HG03095 (cell line): Measurements from ENCODE around the gene C2CD4D.

Experiments
- ATAC-seq: cut with Tn5 transposase; IDR thresholded peaks from one replicate; pipeline ENCODE4 v1.9.1; 2021; ENCODE audit warnings: moderate library complexity; ENCODE audit not compliant: unreplicated experiment

Gene C2CD4D

DNA sequence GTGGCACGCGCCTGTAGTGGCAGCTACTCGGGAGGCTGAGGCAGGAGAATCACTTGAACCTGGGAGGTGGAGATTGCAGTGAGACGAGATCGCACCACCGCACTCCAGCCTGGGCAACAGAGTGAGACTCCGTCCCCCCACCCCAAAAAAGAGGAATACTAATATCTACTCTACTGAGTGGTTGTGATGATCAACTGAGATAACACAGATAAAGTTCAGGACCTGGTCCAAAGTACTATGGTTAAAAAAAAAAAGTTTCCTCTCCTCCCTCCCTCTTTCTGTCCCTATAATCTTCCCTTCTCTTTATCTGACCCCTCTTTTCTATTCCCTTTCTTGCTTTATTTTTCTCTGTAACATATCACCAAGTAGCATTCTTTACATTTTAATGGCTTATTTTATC lies 4.0 kb downstream of the C2CD4D start:
- ATAC-seq, result no peak

DNA sequence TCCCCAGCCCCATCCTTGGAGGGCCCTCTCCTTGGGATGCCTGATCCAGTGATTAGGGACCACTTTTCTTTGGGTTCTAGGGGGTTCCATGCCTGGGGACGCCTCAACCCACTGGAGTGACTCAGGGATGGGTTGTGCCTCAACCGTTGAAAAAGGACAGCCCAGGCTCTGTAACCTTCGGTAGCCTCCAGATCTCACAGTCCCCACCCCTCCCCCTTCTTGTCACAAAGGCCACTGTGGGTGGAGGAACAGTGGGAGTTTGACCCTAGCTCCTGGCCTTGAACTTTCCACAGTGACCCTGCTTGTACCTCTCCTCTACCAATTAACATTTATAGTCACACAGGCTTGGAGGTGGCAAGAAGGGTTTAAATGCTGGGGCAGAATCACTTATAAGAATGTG lies 5.4 kb downstream of the C2CD4D start:
- ATAC-seq, result no peak

DNA sequence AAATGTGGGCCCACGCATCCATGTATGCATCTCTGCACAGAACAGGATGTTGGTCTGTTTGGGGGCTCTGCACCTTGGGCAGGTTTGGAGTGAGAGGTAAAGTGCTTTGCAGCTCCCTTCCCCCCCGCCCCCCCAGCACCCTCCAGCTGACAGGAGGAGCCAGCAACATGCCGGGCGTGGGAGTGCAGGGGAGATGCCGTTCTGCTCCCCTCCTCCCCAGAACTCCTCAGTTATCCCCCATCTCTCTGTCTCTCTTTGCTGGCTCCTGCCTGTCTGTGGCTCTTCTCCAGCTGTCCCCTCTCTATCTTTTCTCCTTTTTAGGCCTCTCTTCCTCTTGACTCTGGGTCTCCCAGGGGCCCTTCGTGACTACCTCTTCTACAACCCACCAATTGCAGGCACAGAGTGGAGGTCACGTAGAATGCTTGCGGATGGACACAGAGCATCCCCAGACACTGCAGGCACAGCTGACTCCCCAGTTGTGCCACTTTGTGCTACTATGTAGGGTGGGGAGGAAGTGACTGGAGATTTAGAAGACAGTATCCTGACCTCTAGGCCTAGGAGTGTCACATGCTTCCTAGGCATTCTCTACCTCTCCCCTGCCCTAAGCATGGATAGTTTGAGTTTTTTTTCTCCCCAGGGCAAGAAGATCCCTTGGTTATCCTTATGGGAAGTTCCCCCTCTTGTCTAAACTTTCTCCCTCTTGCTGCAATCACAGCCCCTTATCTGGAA lies 6.3 kb downstream of the C2CD4D start:
- ATAC-seq, result no peak

DNA sequence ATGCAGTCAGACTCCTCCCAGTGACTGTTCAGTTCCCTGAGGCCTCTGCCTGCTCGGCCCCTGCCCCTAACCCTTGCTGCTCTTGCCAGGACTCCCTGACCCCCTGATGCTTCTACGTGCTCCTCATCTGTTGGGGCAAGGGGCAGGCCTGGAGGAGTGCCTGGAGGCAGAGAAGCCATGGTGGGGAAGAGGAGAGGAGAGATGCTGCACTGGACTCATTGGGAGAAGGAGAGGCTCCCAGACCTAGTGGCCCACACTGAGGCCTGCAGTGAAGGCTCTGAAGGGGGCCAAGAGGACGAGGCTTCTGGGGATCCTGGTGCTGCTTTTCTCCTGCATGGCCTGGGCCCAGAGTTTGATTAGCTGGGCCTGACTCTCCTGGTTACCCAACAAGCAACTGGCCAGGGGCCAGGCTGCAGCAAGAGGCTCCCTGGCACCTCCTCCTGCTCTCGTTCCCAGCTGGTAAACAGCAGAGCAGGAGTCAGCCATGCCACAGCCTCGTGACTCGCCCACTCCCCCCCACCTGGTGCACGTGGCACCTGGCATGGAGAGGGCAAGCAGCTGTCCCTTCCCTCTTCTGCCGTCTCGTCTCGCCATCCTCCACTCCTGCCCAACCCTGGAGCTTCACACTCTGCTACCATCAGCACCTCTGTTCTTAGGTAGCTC lies 7.2 kb downstream of the C2CD4D start:
- no peak for ATAC-seq

DNA sequence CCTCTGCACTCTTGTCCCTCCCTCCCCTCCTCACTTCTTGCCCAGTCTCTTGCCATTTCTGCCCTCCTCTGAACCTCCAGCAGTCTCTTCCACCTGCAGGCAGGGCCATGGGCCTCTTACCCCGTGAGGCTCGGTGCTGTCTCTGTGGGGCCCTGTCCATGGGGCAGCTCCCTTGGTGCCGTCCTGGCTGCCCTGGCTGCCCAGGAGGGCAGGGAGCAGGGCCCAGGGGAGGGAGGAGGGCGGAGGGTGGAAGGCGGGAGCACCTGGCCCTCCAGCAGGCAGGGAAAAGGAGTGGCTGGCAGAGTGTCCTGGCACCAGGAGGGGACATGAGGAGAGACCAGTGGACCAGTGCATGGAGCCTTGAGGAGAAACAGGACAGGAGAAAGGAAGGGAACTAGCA lies 8.0 kb downstream of the C2CD4D start, which contains the start of gene RORC:
TSS of gene RORC (minus strand) at position 198 of the 400 bp plus-strand sequence. CDS start at position 160, 38 bp downstream.
- no peak for ATAC-seq

DNA sequence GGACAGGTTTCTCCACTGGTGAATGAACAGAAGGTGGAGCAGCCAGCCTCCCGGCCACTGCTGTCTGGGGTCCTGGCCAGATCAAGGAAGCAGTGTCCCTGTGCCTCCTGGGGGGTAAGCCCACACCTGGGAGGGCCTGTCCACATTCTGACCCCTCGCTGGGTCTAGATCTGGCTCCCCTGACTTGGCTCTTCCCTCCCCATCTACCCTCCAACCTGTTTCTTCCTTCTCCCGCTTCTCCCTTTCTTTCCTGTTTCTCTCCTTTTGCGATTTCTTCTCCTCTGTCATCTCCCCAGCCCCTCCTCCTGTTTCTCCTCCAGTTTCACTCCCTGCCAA lies 8.4 kb downstream of the C2CD4D start:
- ATAC-seq, result no peak

DNA sequence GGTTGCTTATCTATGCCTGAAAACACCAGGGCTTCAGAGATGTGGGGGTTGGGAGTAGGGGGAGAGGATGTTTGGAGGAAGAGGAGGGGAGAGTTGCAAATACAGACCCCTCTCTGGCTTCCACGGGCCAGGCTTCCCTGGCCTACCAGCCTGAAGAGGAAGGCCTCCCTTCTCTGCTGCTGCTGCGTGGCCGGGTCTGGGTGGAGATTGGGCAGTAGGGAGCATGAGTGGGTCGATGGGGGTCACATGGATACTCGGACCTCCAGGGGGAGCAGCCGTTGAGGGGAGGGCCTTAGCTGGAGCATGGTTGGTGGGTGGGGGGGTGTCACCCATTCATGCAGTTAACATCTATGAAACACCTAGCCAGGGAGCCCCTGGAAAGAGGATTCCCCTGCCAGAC lies 9.6 kb downstream of the C2CD4D start:
- ATAC-seq, result no peak

DNA sequence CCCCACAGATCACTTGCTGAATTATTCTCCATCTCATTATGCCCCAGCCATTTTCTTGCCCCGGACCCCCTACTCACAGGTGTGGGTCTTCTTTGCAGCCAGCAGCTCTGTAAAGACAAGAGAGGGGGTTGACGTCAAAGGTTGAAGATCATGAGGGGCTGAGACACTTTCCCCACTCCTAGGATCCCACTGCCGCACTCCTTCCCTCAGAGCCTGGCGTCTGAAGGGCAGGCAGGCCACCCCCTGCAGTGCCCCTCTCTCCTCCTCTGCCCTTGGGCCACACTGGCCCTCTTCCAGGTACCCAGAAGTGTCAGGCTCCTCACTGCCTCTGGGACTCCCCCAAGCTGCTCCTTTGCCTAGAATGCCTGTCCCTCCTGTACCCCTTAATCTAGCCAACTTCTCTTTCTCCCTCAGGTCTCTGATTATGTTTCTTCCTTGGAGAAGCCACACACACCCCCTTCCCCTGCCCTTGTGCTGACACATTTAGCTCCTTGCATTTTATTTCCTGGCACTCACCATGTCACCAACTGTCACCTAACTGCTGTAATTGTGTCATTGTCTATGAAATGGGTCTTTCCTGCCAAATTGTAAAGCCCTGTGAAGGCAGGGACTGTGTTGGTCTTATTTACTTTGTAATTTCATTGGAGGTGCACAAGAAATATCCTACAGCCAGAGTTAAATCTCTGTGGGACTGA lies 10.1 kb downstream of the C2CD4D start:
- no peak for ATAC-seq

DNA sequence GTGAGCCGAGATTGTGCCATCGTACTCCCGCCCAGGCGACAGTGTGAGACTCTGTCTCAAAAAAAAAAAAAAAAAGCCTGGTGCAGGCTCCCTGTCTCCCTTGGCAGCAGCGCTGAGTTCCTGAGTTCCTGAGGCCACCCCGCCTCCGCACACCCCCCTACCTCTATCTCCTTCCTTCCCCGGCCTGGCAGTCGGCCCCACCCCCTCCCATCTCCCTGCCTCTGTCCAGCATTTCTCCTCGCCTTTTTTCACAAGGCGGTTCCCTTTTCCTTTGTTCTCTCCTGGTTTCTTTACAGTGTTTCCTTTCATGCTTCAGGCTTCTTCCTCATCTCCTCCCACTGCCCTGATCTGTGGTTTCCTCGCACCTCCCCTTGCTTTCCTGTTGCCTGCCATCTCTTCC lies 10.7 kb downstream of the C2CD4D start:
- no peak for ATAC-seq

DNA sequence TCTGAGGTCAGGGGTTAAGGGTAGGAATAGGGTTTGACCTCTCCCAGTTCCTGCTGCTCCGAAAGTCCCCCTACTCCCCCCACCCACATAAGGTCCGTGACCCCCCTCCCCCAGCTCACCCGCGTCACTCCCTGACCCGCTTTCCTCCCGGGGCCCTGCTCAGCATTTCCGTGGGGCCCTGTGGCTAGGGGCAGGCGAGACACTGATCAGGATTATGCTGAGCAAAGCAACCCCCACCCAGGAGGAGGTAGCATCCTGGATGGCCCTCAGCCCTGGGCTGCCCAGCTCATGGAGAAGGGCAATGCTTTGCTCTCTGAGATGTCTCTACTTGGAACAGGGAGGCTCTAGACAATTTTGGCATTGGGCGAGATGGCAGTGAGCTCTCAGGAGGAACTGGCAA lies 11.8 kb downstream of the C2CD4D start:
- ATAC-seq, result no peak

DNA sequence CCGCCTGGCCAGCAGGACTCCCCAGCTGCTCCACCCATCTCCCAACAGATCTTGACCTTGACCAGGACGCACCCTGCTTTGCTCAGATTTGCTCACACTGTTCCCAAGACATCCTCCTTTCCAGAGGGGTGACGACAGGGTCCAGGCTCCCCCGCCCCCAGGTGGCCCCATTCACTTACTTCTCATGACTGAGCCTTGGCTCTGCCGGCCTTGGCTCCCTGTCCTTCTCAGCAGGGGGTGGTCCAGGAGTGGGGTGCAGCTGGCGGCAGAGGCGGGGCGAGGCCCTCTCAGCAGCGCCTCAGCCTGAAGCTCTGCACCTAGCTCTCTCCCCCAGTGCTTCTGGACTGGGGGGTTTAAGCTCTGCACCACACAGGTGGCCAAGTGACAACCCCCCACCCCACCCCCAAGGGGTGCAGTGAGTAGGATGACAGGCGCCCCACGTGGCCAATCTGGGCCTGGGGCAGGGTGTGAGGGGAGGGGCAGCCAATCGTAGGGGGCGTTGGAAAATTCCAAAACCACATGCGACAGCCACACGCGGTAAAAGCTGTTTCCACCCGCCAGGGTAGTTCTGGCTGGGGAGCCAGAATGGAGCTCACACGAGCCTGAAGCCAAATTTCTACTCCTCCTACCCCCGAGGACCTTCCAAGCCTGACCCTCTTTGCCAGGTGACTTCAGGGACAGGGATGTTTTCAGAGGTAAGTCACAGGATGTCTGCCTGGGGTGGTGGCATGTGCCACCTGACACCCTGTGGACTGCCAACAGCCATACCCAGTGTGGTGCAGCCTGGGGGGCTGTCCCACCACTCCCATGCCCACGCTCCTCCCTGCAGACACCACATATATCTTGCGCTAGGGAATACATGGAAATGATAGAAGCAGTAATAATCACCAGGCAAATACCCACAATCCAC lies 13.6 kb downstream of the C2CD4D start:
- no peak for ATAC-seq

DNA sequence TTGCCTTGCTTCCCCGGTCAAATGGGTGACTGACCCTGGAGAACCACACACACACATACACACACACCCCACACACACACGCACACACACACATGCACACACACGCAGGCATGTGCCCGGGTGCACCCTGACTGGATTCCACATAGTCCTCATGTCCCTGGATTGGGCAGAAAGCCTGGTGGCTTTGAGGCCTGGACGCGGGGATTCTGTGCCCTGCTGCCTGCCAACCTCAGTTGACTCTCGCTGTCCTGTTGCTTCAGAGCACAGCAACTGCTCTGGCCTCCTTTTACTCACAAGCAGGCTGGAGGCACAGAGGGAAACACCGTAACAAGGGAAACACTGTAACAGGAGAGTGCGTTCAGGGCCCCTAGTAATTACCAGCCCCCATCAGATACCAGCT lies 14.4 kb downstream of the C2CD4D start:
- ATAC-seq, result no peak

DNA sequence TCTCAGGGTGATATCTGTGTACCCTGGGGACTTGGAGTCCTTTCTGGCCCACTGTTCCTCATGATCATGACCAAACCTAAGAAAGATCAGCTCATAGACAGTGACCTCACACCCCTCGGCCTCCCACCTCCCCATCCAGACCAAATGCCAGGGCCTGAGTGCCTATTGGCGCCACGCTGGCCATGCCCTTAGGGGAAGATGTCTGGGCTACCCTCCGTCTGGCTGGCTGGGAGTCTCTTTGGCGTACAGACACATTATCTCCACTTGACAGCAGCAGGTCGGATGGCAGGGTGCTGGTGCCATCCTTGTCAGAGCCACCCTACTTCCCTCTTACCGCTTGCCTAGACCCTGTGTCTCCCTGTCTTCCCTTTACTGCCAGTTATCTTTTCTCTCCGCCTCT lies 16.4 kb downstream of the C2CD4D start:
- no peak for ATAC-seq

DNA sequence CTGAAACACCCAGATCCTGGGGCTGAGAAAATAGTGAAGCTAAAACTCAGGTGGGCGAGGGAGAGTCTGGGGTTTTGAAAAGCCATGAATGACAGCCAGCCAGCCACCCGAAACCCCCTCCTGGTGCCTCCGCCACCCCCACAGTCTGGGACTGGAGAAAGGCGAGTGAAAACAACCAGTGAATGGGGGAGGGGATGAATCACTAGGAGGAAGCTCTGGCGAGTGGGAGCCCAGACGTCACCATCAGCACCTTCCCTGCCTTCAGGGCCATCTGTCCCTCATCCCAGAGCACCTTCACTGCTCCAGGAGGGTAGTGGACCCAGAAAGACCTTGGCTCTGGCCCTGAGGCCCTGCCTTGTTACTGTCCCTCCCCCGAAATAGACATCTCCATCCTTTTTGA lies 17.2 kb downstream of the C2CD4D start:
- no peak for ATAC-seq

DNA sequence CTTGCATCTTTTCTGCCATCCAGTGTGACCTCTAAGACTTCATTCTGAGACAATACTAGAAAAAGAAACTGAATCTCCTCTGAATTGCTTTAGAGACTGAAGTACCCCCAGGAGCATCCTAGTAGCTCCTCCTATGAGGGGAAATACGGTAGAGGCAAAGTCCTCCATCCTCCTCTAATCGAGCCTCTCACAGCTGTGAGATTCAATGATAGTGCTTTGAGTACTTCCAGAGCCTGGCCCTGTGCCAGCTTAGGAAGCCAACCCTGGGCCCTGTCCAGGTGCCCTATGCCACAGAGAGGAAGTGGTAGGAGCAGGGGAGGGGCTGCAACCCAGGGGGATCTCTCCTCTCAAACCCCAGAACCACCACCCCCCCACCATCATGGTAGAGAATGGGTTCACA lies 18.7 kb downstream of the C2CD4D start:
- ATAC-seq, result no peak

DNA sequence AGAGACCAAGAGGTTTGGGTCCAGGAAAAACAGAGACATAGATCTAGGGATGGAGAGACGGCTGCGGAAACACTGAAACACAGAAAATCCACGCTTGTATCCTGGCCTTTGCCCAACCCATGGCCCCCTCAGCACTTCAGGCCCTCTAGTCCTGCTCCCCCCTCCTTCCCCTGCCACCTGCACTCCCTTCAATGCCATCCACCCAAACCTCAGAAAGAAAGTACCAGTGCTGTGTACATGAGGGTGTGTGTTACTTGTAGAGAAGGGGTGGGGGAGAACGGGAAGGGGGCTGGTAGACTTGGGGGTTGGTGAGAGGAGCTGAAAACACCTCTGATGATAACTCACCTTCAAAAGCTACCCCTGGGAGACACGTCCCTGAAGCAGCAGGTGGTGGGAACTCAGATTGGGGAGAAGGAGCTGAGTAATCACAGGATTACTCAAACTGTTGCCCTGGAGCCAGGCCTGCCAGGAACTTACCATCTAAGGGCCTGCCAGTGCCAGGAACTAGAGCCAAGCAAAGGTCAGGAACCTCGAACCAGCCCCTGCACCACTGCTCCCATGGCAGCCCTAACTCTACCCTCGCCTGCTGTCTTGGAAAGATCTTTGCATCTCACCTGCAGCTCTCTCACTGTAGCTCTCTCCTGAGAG lies 19.5 kb downstream of the C2CD4D start:
- ATAC-seq, result no peak

DNA sequence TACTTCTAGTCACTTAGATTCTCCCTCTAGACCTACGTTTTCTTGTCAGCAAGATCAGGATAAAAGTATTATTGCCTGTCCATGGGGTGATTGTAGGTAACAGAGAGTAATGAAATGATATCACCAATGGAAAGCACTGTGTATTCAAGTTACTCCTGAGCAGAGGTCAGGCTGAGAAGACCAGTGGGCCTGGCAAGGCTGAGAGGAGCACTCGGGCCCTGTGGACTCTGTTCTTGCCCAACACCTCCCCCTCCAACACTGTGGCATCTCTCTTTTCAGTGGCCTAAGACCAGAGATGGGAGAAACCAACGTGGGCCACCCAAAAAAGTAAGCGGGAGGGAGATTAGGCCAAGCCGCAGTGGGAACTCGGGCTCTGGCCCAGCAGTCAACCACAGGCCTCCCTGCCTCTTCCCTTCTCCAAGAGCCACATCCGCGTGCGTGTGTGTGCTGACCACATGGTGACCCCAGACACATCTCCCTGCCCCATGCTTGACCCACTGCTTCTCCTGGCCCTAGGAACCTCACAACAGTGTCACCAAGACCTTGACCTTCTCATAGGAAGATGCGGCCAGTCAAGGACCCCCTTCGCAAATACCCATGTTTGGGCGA lies 20.3 kb downstream of the C2CD4D start:
- ATAC-seq, result no peak

DNA sequence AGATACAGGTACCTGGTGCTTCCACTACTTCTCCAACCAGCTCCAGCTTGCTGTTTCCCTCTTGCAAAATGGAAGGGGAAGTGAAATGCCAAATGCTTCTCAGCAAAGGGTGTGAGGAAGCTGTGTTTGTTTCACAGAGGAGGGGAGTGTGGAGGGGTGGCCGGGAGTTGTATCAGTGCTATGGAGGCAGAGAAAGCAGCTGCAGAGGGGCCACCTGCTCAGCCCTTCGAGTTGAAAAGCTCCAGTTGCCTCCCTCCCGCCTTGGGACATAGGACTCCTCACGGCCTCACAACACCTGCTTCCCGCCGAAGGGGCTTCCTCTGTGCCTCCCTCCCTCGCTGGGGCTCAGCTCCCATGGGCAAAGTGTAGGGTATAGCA lies 22.3 kb downstream of the C2CD4D start:
- no peak for ATAC-seq

DNA sequence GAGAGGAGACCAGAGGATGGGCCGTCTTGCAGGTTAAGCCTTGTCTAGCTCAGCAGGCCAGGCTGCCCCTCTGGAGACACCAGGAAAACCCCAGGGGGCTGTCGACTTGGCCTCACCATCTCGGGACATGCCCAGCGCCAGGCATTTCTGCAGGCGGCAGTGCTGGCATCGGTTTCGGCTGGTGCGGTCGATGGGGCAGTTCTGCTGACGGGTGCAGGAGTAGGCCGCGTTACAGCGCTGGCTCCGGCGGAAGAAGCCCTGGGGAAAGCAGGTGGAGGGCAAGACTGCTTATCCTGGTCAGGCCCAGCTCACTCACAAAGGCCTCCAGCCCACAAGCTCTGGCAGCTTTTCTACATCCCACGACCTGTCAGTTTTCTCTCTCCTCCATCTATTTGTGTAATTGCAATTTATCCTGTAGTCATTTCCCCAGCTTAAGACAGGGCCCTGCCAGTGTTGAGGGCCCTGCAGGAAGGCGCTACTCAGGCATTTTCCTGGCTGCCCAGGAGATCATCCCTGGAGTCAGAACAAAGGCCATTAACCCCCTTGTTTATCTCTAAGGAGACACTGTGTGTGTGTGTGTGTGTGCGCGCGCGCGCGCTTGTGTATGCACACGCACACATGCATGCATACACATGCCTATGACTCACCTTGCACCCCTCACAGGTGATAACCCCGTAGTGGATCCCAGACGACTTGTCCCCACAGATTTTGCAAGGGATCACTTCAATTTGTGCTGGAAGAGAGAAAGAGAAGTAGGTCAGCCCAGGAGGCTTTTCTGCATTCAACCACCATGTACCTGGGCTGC lies 22.9 kb downstream of the C2CD4D start:
- ATAC-seq, result no peak
